Measurements from ENCODE around the gene BCL11B.

- TF ChIP-seq POLR2A (IDR thresholded peaks at IDR 0.05) (no peak), CTCF (IDR thresholded peaks at IDR 0.05) (no peak)
These were observed 83.2 kb downstream of the BCL11B start for GRCh38 chr14:99188731-99189191.
